ENCODE measurements around the gene MTREX. TPM values are rescaled to one million over a fixed set of nuclear protein-coding genes. Genes with fewer than 3 reads are reported as not detected.

MTREX gene
- total RNA-seq, 1 donor from 2014 or later = 65.6 TPM

- DNase-seq = no peak
- peak; percentile 66 for ATAC-seq (ENCODE audit: poor library complexity)
- intact Hi-C loops (cut with DNase I) = no loop called here
Measured at GRCh38 chr5:55446640-55447351, 139.0 kb downstream of the MTREX start.

- intact Hi-C loops (cut with DNase I) = no loop called here
- DNase-seq = no peak
- peak; percentile 5 for ATAC-seq (ENCODE audit: poor library complexity)
Measured at GRCh38 chr5:55450050-55450765, 142.4 kb downstream of the MTREX start.

GRCh38 chr5:55451976-55452375 is 144.2 kb downstream of the MTREX start:
- ATAC-seq (ENCODE audit: poor library complexity) = no peak
- no peak for DNase-seq
- intact Hi-C loops (cut with DNase I) = no loop called here

- intact Hi-C loops (cut with DNase I) = no loop called here
- DNase-seq (no peak), ATAC-seq (ENCODE audit: poor library complexity) (no peak)
Measured at GRCh38 chr5:55453211-55453610, 145.4 kb downstream of the MTREX start.

GRCh38 chr5:55454282-55454681 is 146.5 kb downstream of the MTREX start:
- DNase-seq = no peak
- no peak for ATAC-seq (ENCODE audit: poor library complexity)
- intact Hi-C loops (cut with DNase I) = no loop called here

- intact Hi-C loops (cut with DNase I) = no loop called here
- no peak for ATAC-seq (ENCODE audit: poor library complexity)
Measured at GRCh38 chr5:55456216-55456895, 148.6 kb downstream of the MTREX start.

GRCh38 chr5:55459572-55459971 is 151.8 kb downstream of the MTREX start:
- ATAC-seq (ENCODE audit: poor library complexity) = no peak
- intact Hi-C loops (cut with DNase I) = no loop called here

More at GRCh38 chr5:55456216-55456895, 148.6 kb downstream of the MTREX start:
- no peak for DNase-seq

GRCh38 chr5:55463613-55464012 is 155.8 kb downstream of the MTREX start:
- ATAC-seq (ENCODE audit: poor library complexity) (no peak), DNase-seq (no peak)
- intact Hi-C loops (cut with DNase I) = no loop called here

More at GRCh38 chr5:55459572-55459971, 151.8 kb downstream of the MTREX start:
- no peak for DNase-seq

- intact Hi-C loops (cut with DNase I) = no loop called here
- ATAC-seq (ENCODE audit: poor library complexity) = no peak
- no peak for DNase-seq
Measured at GRCh38 chr5:55467862-55468551, 160.2 kb downstream of the MTREX start.

- no peak for ATAC-seq (ENCODE audit: poor library complexity)
- intact Hi-C loops (cut with DNase I) = no loop called here
- no peak for DNase-seq
Measured at GRCh38 chr5:55469839-55470238, 162.1 kb downstream of the MTREX start.

GRCh38 chr5:55470282-55470681 is 162.5 kb downstream of the MTREX start:
- no peak for ATAC-seq (ENCODE audit: poor library complexity)
- DNase-seq = no peak
- intact Hi-C loops (cut with DNase I) = no loop called here

- intact Hi-C loops (cut with DNase I) = no loop called here
- DNase-seq (no peak), ATAC-seq (ENCODE audit: poor library complexity) (no peak)
Measured at GRCh38 chr5:55471468-55471867, 163.7 kb downstream of the MTREX start.

GRCh38 chr5:55472642-55473041 is 164.9 kb downstream of the MTREX start:
- DNase-seq = no peak
- no peak for ATAC-seq (ENCODE audit: poor library complexity)
- intact Hi-C loops (cut with DNase I) = no loop called here

Other genes starting within 250 kb of the MTREX start
- gene GZMA, start 205.3 kb upstream of the MTREX start, total RNA-seq = 1.0 TPM
- gene GPX8, start 147.8 kb upstream of the MTREX start, total RNA-seq = 6.8 TPM
- gene CDC20B, start 134.8 kb upstream of the MTREX start, total RNA-seq = not detected
- gene MCIDAS, start 80.7 kb upstream of the MTREX start, total RNA-seq = not detected
- gene CCNO, start 74.4 kb upstream of the MTREX start, total RNA-seq = not detected
- 18.6 TPM for gene DHX29, start 295 bp upstream of the MTREX start, total RNA-seq
- gene PLPP1, start 227.0 kb downstream of the MTREX start, total RNA-seq = 75.9 TPM